Hepatocyte (in vitro differentiated cells): ENCODE measurements around the gene NBR1. TPM values are rescaled to one million over a fixed set of nuclear protein-coding genes. Genes with fewer than 3 reads are reported as not detected.
"Not testable (repeated sequence)": the region's sequence is repeated elsewhere in the genome, so short reads cannot be mapped to it uniquely, and the experiment has no call there.

ENCODE experiments used
- DNase-seq: peaks from one replicate; pipeline ENCODE4 v3.0.0-alpha.2; 2016; ENCODE audit warnings: low spot score
- H2AFZ ChIP-seq: fragments of 200-600 bp; sonication (generic); 2 replicates; pipeline ENCODE4 v1.6.0; 2016; ENCODE audit warnings: antibody characterized with exemption, mild to moderate bottlenecking
- H3K27ac ChIP-seq: fragments of 200-600 bp; sonication (generic); 2 replicates; pipeline ENCODE4 v1.5.1; 2016; ENCODE audit warnings: mild to moderate bottlenecking
- H3K27me3 ChIP-seq: fragments of 200-600 bp; sonication (generic); 2 replicates; pipeline ENCODE4 v1.6.1; 2016
- H3K36me3 ChIP-seq: fragments of 200-600 bp; sonication (generic); replicated peaks from 2 replicates; pipeline ENCODE4 v1.5.1; 2016; ENCODE audit warnings: low read depth; ENCODE audit not compliant: insufficient read depth
- H3K4me1 ChIP-seq: fragments of 200-600 bp; sonication (generic); 2 replicates; pipeline ENCODE4 v1.5.1; 2016; ENCODE audit warnings: mild to moderate bottlenecking, moderate library complexity; ENCODE audit not compliant: insufficient read depth
- H3K4me2 ChIP-seq: fragments of 200-600 bp; sonication (generic); 2 replicates; pipeline ENCODE4 v1.6.0; 2016
- H3K4me3 ChIP-seq: fragments of 200-600 bp; sonication (generic); 2 replicates; pipeline ENCODE4 v1.5.1; 2016; ENCODE audit warnings: mild to moderate bottlenecking
- H3K79me2 ChIP-seq: fragments of 200-600 bp; sonication (generic); 2 replicates; pipeline ENCODE4 v1.6.0; 2017; ENCODE audit warnings: mild to moderate bottlenecking
- H3K9me2 ChIP-seq: fragments of 200-600 bp; sonication (generic); replicated peaks from 2 replicates; pipeline ENCODE4 v1.6.0; 2017; ENCODE audit warnings: mild to moderate bottlenecking; ENCODE audit not compliant: insufficient read depth
- H3K9me3 ChIP-seq: fragments of 200-600 bp; sonication (generic); 2 replicates; pipeline ENCODE4 v1.5.1; 2016; ENCODE audit warnings: low read depth, mild to moderate bottlenecking
- H4K20me1 ChIP-seq: fragments of 200-600 bp; sonication (generic); 2 replicates; pipeline ENCODE4 v1.6.0; 2016; ENCODE audit warnings: mild to moderate bottlenecking; ENCODE audit not compliant: insufficient read depth, poor library complexity, severe bottlenecking
- EZH2 ChIP-seq: fragments of 200-600 bp; sonication (generic); IDR thresholded peaks from 2 replicates; pipeline ENCODE4 v1.6.1; 2016; ENCODE audit warnings: antibody characterized with exemption, mild to moderate bottlenecking, borderline replicate concordance
- EZH2phosphoT487 ChIP-seq: fragments of 200-600 bp; sonication (generic); IDR thresholded peaks from one replicate; pipeline ENCODE4 v1.6.1; 2018; ENCODE audit warnings: antibody characterized with exemption, mild to moderate bottlenecking, low read depth, moderate library complexity; ENCODE audit not compliant: unreplicated experiment, severe bottlenecking
- WGBS: methylation state at CpG from one replicate; pipeline ENCODE4 v1.1.6; 2016; ENCODE audit warnings: low lambda C conversion rate; ENCODE audit errors: missing lambda C conversion rate; 5-methylcytosine and 5-hydroxymethylcytosine counted together
- polyA plus RNA-seq: library from polyadenylated mRNA; unstranded; fragments of >200 nt; fragmentation: Nextera tagmentation; extraction: Ambion mirVana; gene quantifications from 2 replicates; pipeline ENCODE4 v1.2.1, GENCODE V29; 2016
- total RNA-seq: library from RNA; depleted of rRNA; stranded (reverse); fragments of >200 nt; gene quantifications from 2 replicates; pipeline ENCODE4 v1.2.3, GENCODE V29; 2014
- TF ChIP-seq, protein P1 (sequence below): fragments of 200-600 bp; sonication (generic); IDR thresholded peaks from 2 replicates; pipeline ENCODE4 v1.5.1; 2016; ENCODE audit warnings: antibody characterized with exemption, mild to moderate bottlenecking; ENCODE audit not compliant: poor library complexity

The NBR1 gene
- total and polyA plus RNA-seq, 2 experiments from 2014 or later = 37.7 to 82.4 TPM

DNA sequence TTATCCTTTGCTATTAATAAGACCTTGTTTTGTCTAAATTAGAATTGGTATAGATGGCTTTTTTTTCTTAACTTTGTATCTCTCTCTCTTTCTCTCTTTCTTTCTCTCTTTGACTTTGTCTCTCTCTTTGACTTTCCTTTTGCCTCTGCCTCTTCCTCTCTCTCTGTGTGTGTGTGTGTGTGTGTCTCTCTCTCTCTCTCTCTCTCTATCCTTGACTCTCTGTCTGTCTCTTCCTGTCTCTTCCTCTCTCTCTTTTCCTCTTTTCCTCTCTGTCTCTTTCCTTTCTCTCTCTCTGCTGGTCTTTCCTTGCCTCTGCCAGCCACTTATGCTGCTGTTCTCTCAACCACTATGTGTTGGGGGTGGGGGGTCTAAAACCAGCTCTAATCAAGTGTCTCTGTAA, 5.0 kb upstream of the NBR1 start:
- H3K9me2 ChIP-seq, H3K36me3 ChIP-seq, H3K4me2 ChIP-seq, H3K4me3 ChIP-seq, H3K27ac ChIP-seq, H3K27me3 ChIP-seq, DNase-seq, H3K9me3 ChIP-seq, H2AFZ ChIP-seq, H3K4me1 ChIP-seq, H4K20me1 ChIP-seq: not testable (repeated sequence)
- peaks cover 19% of the 10 kb centered on the region for H3K79me2 ChIP-seq

DNA sequence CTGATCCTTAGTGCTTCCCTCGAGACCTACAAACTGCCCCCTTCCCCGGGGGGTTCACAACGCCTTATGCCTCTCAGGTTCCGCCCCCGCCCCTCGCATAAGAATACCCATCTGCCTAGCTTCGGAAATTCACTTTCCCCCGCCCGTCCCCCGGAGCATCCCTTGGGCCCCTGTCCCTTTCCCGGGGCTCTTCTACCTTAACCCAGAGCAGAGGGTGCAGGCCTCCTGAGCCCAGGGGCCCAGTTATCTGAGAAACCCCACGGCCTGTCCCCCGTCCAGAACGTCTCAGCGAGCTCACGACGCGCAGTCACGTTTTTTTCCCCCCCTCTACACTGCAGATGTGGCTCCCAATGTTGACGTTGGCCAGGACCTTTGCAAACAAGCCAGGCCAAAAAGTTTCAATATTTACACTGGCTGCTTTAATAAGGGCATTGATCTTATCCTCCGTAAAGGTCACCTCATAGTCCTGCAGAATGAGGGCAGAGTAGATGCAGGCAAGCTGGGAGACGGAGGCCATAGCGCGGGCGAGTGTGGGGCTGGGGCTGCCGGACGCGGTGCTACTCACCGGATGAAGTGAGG, 1.4 kb upstream of the NBR1 start:
- peaks cover 50% of the 10 kb centered on the region for H3K79me2 ChIP-seq
- 1% methylated on average over 29 of the region's 29 CpGs for WGBS

DNA sequence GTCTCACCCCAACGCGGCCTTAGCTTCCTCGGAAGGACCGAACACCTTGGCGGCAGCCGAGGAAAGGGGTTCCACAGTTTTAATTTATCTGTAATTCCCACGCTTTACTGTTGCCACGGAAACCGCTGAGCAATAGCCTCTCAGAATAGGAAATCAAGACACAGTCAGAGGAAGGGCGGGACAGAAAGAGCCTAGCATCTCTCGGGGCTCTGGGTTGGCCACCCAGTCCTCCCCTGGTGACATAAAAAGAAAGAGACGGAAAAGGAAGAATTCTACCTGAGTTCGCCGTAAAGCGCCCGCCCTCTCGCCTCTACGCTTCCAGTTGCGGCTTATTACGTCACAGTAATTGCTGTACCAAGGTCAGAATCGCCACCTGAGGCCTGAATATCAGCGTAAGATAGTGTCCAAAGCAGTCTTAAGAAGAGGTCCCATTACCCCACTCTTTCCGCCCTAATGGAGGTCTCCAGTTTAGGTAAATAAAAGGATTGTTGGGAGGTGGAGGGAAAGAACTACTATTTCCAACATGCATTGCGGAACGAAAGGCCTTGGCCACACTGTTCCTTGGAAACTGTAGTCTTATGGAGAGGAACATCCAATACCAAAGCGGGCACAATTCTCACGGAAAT, 761 bp upstream of the NBR1 start:
- 1% methylated on average over 27 of the region's 27 CpGs for WGBS
- Histone ChIP-seq H4K20me1 (no peaks in the 10 kb centered on the region), H3K36me3 (no peaks in the 10 kb centered on the region), H3K4me2 (peak overlapping the region; percentile 89), H3K4me3 (peak overlapping the region; percentile 48), H3K27me3 (no peaks in the 10 kb centered on the region), H2AFZ (peak overlapping the region; percentile 28), H3K79me2 (peaks cover 54% of the 10 kb centered on the region), H3K27ac (peak overlapping the region; percentile 95), H3K9me3 (no peaks in the 10 kb centered on the region), H3K9me2 (no peaks in the 10 kb centered on the region), H3K4me1 (peaks cover 19% of the 10 kb centered on the region)
- TF ChIP-seq EZH2phosphoT487 (no peak), EZH2 (no peak)
- TF ChIP-seq, protein P1, sequence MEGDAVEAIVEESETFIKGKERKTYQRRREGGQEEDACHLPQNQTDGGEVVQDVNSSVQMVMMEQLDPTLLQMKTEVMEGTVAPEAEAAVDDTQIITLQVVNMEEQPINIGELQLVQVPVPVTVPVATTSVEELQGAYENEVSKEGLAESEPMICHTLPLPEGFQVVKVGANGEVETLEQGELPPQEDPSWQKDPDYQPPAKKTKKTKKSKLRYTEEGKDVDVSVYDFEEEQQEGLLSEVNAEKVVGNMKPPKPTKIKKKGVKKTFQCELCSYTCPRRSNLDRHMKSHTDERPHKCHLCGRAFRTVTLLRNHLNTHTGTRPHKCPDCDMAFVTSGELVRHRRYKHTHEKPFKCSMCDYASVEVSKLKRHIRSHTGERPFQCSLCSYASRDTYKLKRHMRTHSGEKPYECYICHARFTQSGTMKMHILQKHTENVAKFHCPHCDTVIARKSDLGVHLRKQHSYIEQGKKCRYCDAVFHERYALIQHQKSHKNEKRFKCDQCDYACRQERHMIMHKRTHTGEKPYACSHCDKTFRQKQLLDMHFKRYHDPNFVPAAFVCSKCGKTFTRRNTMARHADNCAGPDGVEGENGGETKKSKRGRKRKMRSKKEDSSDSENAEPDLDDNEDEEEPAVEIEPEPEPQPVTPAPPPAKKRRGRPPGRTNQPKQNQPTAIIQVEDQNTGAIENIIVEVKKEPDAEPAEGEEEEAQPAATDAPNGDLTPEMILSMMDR = no peak
- DNase-seq = peak; percentile 97

More for the DNA sequence above, 1.4 kb upstream of the NBR1 start:
- H3K36me3 ChIP-seq = no peaks in the 10 kb centered on the region
- no peaks in the 10 kb centered on the region for H3K9me3 ChIP-seq
- peak overlapping the region; percentile 28 for H2AFZ ChIP-seq
- peaks cover 14% of the 10 kb centered on the region for H3K4me1 ChIP-seq
- H3K27me3 ChIP-seq = no peaks in the 10 kb centered on the region
- H3K4me3 ChIP-seq = peak overlapping the region; percentile 48
- peak overlapping the region; percentile 95 for H3K27ac ChIP-seq
- H3K4me2 ChIP-seq = peak overlapping the region; percentile 89
- DNase-seq = peak; percentile 65
- H4K20me1 ChIP-seq = no peaks in the 10 kb centered on the region
- H3K9me2 ChIP-seq = no peaks in the 10 kb centered on the region
- TF ChIP-seq EZH2phosphoT487 (no peak), EZH2 (no peak)
- TF ChIP-seq, protein P1 = no peak

DNA sequence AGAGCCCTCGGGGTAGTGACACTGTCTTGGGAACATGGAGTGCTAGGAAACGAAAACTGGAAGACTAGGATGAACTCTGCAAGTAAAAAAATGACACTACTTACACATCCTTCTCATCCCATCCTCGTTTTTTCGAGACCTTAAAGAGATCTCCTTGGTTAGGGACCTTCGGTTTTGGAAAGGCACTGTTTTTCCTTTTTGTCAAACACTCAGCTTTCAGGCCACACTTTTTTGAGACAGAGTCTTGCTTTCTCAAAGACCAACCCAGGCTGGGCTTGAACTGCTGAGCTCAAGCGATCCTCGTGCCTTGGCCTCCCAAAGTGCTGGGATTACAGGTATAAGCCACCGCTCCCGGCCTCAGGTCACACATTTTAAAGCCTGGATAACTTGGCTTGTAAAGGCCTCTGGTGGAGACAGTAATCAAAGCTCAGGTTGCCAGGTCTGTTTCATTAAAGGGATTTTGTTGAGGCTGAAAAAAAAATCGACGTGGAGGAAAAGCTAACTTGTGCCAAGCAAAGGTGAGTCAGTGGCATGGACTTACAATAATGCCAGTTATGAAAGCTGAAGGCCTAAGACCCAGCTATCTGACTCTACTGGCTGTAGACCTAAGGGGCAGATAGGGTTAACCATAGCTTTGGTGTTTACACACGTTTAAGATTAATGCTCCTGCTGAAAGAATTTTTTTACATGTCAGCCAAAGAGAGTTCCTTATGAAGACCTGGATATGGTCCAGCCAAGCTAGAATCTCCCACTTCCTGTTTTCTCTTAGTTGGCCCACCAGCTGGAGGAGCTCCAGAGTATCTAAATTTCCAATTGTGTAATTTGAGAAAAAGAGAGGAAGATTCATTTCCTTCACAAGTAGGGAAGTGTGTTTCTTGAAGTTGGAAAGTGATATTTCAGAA, 823 bp downstream of the NBR1 start:
- peak overlapping the region; percentile 95 for H3K27ac ChIP-seq
- H3K9me3 ChIP-seq = no peaks in the 10 kb centered on the region
- 27% methylated on average over 12 of the region's 12 CpGs for WGBS
- no peaks in the 10 kb centered on the region for H3K36me3 ChIP-seq
- no peaks in the 10 kb centered on the region for H3K9me2 ChIP-seq
- peak; percentile 84 for DNase-seq
- H4K20me1 ChIP-seq = no peaks in the 10 kb centered on the region
- TF ChIP-seq, protein P1 = peak; percentile 38
- no peak for TF ChIP-seq EZH2
- H3K79me2 ChIP-seq = peaks cover 61% of the 10 kb centered on the region
- H2AFZ ChIP-seq = peak overlapping the region; percentile 38
- peak overlapping the region; percentile 39 for H3K4me3 ChIP-seq
- H3K4me1 ChIP-seq = peaks cover 28% of the 10 kb centered on the region
- no peaks in the 10 kb centered on the region for H3K27me3 ChIP-seq
- peak overlapping the region; percentile 85 for H3K4me2 ChIP-seq
